HG03571 (cell line): ENCODE results near the gene GPR78.
"Not testable (repeated sequence)": the region's sequence is repeated elsewhere in the genome, so short reads cannot be mapped to it uniquely, and the experiment has no call there.

ENCODE experiments used
- ATAC-seq: cut with Tn5 transposase; IDR thresholded peaks from one replicate; pipeline ENCODE4 v1.9.1; 2021; ENCODE audit not compliant: unreplicated experiment

The GPR78 gene

DNA sequence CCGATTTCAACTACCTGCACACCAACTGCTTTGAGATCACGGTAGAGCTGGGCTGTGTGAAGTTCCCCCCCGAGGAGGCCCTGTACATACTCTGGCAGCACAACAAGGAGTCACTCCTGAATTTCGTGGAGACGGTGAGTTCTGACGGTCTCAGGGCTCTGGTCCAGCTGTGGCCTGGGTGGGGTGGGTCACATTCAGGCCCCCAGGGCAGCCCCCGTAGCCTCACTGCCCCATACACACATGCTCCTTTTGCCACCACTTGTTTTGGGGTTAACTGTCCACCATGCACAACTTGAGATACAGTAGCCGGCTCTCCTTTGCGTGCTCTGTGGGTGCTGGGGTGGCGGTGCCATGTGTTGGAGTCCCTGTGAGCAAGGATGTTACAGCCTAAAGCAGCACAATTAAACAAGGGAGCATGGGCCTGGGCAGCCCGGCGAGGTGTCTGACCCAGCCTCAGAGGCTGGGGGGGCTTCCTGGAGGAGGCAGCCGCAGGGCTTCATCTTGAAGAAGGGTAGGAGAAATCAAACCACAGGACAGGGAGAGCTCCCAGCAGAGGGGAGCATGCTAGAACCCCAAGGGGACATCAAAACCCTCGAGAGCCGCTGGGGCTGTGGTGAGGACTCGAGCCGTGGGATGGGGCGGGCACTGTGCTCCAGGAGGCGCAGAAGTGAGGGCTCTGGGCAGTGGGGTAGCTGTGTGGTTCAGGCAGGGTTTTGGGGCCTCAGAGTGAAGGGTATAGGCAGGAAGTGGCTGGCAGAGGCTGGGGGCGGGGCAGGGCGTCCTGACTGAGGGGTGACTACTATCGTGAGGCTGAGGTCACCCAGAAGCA lies 34.4 kb downstream of the GPR78 start:
- no peak for ATAC-seq

DNA sequence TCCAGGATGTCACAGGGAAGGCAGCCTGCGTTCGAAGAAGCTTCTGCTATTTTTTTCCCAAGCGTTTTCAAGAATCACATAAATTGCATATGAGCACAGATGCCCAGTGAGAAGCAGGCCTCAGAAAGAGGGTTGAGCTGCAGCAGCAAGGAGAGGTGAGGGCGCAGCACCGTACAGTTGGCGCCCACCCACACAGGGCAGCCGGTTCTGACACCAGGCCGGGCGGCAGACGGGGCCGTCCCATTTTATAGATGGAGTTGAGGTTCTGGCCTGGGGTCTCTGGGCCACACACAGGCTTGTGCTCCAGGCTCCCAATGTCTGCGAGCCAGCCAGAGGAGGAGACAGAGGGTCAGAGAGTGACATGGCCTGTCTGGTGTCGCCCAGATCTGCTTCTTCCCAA lies 35.2 kb downstream of the GPR78 start:
- no peak for ATAC-seq

GRCh38 chr4:8615921-8616787 lies 36.0 kb downstream of the GPR78 start:
- no peak for ATAC-seq

DNA sequence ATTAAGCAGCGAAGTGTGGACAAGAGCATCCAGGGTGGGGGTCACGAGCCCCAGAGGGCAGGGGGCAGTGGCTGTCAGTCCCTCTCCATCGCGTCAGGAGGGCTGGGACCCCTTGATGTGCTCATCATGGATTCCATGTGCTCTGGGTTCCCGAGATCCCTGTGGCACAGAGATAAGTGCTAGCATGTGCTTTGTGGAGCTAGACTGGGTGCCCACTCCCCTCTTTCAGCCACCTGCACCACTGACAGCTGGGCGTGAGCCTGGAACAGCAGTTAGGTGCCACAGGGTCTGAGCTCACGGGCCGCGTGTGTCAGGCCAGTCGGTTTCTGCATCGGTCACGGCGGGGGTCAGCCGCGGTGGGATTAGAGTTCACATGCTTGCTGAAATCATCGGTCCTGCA lies 36.6 kb downstream of the GPR78 start:
- ATAC-seq = no peak

DNA sequence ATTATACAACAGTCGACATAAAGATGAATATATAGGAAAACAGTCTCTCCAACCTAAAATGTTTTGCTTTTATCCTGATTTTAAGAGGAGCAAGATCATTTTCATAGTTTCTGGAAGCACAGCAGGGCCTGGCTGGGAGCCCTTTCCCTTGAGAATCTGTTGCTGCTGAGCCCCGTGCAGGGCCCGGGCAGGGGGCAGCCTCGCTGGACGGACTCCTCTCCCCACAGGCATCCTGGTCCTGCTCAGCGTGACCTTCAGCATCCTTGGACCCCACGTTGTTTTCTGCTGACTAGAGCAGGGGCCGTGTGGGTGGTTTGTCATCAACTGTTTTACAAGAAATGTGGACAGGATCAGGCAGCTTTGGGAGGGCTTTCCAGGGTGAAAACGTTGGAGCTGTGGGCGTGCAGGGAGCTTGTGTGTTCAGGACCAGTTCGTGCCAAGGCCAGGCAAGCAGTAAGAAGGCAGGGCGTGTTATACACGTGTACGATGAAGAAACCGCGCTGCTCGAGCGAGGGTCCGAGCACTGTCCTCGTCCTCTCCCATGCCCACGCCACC lies 37.4 kb downstream of the GPR78 start:
- ATAC-seq = no peak

- ATAC-seq = no peak
These were observed 38.2 kb downstream of the GPR78 start for GRCh38 chr4:8618421-8618820.

- no peak for ATAC-seq
These were observed 38.9 kb downstream of the GPR78 start for GRCh38 chr4:8618961-8619720.

- ATAC-seq = not testable (repeated sequence)
These were observed 40.9 kb downstream of the GPR78 start for GRCh38 chr4:8621135-8621534.

DNA sequence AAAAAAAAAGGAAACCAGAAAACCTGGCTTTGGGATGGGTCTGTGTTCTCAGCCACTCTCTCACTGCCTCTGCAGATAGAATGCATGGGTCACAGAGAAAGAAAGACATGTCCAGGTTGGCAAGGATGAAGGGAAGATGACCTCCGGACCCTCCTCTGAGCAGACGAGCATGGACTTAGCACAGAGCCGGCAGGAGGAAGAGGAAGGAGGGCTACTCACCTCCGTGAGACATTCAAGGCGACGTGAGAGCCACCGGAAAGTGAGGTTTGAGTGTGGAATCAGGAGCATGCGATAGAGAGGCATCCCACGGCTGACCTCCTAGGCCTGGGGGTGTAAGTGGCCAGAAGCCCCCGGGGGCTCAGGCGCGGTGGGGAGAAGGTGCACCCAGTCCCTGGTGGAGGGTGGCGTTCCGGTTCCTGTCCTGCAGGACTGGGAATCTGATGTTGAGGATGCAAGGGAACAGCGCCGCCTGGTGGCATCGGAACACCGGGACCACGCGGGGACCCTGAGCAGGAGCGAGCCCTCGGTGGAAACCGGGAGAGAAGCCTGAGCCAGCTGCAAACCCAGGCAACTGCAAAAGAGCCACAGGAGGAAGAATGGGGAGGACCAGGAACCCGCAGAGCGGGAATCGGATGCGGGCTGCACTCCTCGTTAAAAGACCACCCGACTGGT lies 44.5 kb downstream of the GPR78 start:
- ATAC-seq = not testable (repeated sequence)

- ATAC-seq = not testable (repeated sequence)
These were observed 50.2 kb downstream of the GPR78 start for GRCh38 chr4:8630240-8630905.

- not testable (repeated sequence) for ATAC-seq
These were observed 51.7 kb downstream of the GPR78 start for GRCh38 chr4:8631896-8632295.

DNA sequence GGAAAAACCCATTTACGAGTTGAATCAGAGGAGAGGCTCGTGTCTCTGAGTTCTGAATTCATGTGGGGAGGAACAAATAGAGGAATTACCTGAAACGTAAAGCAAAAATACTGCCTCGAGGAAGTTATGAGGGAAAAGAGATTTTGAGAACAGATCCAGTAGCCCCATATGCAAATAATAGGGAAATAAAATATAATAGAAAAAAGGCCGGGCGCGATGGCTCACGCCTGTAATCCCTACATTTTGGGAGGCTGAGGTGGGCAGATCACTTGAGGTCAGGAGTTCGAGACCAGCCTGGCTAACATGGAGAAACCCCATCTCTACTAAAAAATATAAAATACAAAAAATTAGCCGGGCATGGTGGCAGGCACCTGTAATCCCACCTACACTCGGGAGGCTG lies 54.6 kb downstream of the GPR78 start:
- ATAC-seq = not testable (repeated sequence)

- not testable (repeated sequence) for ATAC-seq
These were observed 55.8 kb downstream of the GPR78 start for GRCh38 chr4:8635897-8636554.
